ENCODE data around the gene UQCR11.

GRCh38 chr19:1579222-1579621 is 26.0 kb downstream of the UQCR11 start:
- no peak for TF ChIP-seq REST (IDR thresholded peaks at IDR 0.05; ENCODE audit: low read depth)
- no peak for TF ChIP-seq EP300 (IDR thresholded peaks at IDR 0.05; ENCODE audit: borderline replicate concordance)
- TF ChIP-seq MAX (IDR thresholded peaks at IDR 0.05): no peak
